ENCODE measurements around the gene SMIM22. TPM values are rescaled to one million over a fixed set of nuclear protein-coding genes. Genes with fewer than 3 reads are reported as not detected.

SMIM22 gene
- total RNA-seq, 3 donors from 2014 or later, result 49.0 to 58.7 TPM; not detected in 1

DNA sequence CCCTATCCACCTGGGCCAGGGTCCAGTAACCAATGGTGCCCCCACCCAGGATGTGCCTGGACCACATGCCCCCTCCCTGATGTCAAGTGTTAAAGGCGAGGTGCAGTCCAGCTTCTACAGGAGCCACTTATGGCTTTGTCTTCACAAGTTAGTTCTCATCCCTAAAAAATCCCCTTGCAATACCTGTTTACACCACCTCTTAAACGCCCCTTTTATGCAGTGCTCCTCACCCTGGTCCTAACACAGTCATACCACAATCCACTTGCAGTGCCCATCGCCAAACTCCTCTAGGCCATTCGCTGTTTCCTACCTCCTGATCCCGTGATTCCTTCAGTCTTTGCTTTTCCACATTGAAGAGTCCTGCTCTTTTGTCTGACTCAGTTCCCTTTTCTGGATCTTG is 44.8 kb downstream of the SMIM22 start:
- H3K9me3 ChIP-seq, result no peaks in the 10 kb centered on the region
- intact Hi-C loops (cut with DNase I; ENCODE audit: low total_unique reads), result no loop called here
- no peak overlapping the region for H3K4me3 ChIP-seq
- no peaks in the 10 kb centered on the region for H3K36me3 ChIP-seq
- DNase-seq (ENCODE audit: low spot score in 2 of 2), result no peak
- no peak overlapping the region for H3K27ac ChIP-seq
- TF ChIP-seq POLR2A (IDR thresholded peaks at IDR 0.05) (no peak), POLR2AphosphoS5 (IDR thresholded peaks at IDR 0.05) (no peak), CTCF (IDR thresholded peaks at IDR 0.05) (no peak)
- H3K27me3 ChIP-seq, result no peaks in the 10 kb centered on the region
- no peaks in the 10 kb centered on the region for H3K4me1 ChIP-seq

DNA sequence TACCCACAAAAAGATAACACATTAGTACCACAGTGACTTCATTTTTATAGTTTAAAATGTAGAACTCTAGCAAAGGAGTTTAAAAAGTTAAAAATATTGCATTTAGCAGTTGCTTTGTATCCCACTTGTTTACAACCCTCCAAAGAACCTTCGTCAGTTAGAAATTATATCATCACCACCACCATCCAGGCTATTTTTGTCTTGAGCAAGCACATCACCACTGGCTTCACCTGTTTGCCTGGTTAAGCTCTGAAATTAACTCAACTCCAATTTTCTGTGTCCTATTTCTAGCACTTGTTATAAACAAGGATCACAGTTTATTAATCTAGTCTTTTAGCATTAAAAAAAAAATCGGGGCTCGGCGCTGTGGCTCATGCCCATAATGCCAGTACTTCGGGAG is 45.8 kb downstream of the SMIM22 start:
- H3K4me3 ChIP-seq, result no peak overlapping the region
- TF ChIP-seq POLR2A (IDR thresholded peaks at IDR 0.05) (no peak), CTCF (IDR thresholded peaks at IDR 0.05) (no peak), POLR2AphosphoS5 (IDR thresholded peaks at IDR 0.05) (no peak)
- peaks cover 0 to 3% of the 10 kb centered on the region in 2 donors for H3K4me1 ChIP-seq
- no peaks in the 10 kb centered on the region for H3K27me3 ChIP-seq
- H3K9me3 ChIP-seq, result no peaks in the 10 kb centered on the region
- intact Hi-C loops (cut with DNase I; ENCODE audit: low total_unique reads), result no loop called here
- DNase-seq (ENCODE audit: low spot score in 2 of 2), result no peak
- H3K36me3 ChIP-seq, result no peaks in the 10 kb centered on the region
- no peak overlapping the region for H3K27ac ChIP-seq

Other genes with a start within 250 kb of the SMIM22 start
- not detected for gene C16orf96, start 239.0 kb upstream of the SMIM22 start, total RNA-seq
- 10 to 100 TPM in 1 of 3 donors, 1 to 10 TPM in 2; 5.8 to 11.3 (median 7.2) TPM for gene UBALD1, start 180.5 kb upstream of the SMIM22 start, total RNA-seq
- 10 to 100 TPM; 26.7 to 28.5 (median 27.9) TPM for gene MGRN1, start 170.5 kb upstream of the SMIM22 start, total RNA-seq
- gene NUDT16L1, start 101.8 kb upstream of the SMIM22 start, total RNA-seq, result 10 to 100 TPM; 22.4 to 38.0 (median 32.3) TPM
- 10 to 100 TPM; 12.6 to 33.1 (median 23.6) TPM for gene ANKS3, start 61.1 kb upstream of the SMIM22 start, total RNA-seq
- 1 to 10 TPM; 1.3 to 2.3 (median 1.8) TPM for gene DNAAF8, start 60.8 kb upstream of the SMIM22 start, total RNA-seq
- 10 to 100 TPM in 2 of 3 donors, 1 to 10 TPM in 1; 8.2 to 17.0 (median 16.4) TPM for gene ZNF500, start 28.2 kb upstream of the SMIM22 start, total RNA-seq
- not detected for gene SEPTIN12, start 7.0 kb upstream of the SMIM22 start, total RNA-seq
- gene ROGDI, start 7.3 kb downstream of the SMIM22 start, total RNA-seq, result 10 to 100 TPM in 2 of 3 donors, 1 to 10 TPM in 1; 6.6 to 23.3 (median 21.2) TPM
- gene GLYR1, start 51.9 kb downstream of the SMIM22 start, total RNA-seq, result 10 to 100 TPM; 57.2 to 79.0 (median 58.1) TPM
- 10 to 100 TPM; 28.8 to 32.8 (median 29.1) TPM for gene UBN1, start 52.1 kb downstream of the SMIM22 start, total RNA-seq
- gene PPL, start 141.8 kb downstream of the SMIM22 start, total RNA-seq, result 100 to 1,000 TPM in 1 of 3 donors, 10 to 100 TPM in 2; 53.1 to 169 (median 97.5) TPM
- gene SEC14L5, start 163.0 kb downstream of the SMIM22 start, total RNA-seq, result 1 to 10 TPM in 1 of 3 donors, under 1 TPM in 2; 0.33 to 1.3 (median 0.59) TPM
- 10 to 100 TPM; 18.4 to 26.2 (median 21.8) TPM for gene NAGPA, start 238.6 kb downstream of the SMIM22 start, total RNA-seq